Liver (tissue), 3 donors: ENCODE results near the gene PSMA1.

Experiments used
- SP1 ChIP-seq: IDR thresholded peaks from 2 replicates; pipeline ENCODE4 v1.6.1; 2018; ENCODE audit warnings: antibody characterized with exemption, mild to moderate bottlenecking
- YY1 ChIP-seq: IDR thresholded peaks from 2 replicates; pipeline ENCODE4 v1.6.1; 2016; ENCODE audit warnings: antibody characterized with exemption, mild to moderate bottlenecking
- TF ChIP-seq, protein P1 (sequence below): fragments of 150-350 bp; IDR thresholded peaks from 2 replicates; pipeline ENCODE4 v1.5.1; 2017; ENCODE audit warnings: improper control_type of control experiment, low read depth, low read length; ENCODE audit not compliant: missing input control
- donor health status: healthy.
- donor health status: healthy.

GRCh38 chr11:14520747-14521151, 563 bp upstream of the PSMA1 start:
- TF ChIP-seq, protein P1, sequence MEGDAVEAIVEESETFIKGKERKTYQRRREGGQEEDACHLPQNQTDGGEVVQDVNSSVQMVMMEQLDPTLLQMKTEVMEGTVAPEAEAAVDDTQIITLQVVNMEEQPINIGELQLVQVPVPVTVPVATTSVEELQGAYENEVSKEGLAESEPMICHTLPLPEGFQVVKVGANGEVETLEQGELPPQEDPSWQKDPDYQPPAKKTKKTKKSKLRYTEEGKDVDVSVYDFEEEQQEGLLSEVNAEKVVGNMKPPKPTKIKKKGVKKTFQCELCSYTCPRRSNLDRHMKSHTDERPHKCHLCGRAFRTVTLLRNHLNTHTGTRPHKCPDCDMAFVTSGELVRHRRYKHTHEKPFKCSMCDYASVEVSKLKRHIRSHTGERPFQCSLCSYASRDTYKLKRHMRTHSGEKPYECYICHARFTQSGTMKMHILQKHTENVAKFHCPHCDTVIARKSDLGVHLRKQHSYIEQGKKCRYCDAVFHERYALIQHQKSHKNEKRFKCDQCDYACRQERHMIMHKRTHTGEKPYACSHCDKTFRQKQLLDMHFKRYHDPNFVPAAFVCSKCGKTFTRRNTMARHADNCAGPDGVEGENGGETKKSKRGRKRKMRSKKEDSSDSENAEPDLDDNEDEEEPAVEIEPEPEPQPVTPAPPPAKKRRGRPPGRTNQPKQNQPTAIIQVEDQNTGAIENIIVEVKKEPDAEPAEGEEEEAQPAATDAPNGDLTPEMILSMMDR: no peak
- TF ChIP-seq SP1: no peak
- TF ChIP-seq YY1: no peak
